H9 (cell line): ENCODE data around the gene APLF. TPM values are rescaled to one million over a fixed set of nuclear protein-coding genes. Genes with fewer than 3 reads are reported as not detected.

Experiments
- DNase-seq: peaks from one replicate; pipeline ENCODE4 v3.0.0-alpha.2; 2017
- H2AFZ ChIP-seq: one replicate; pipeline ENCODE4 v1.6.1; 2013; ENCODE audit warnings: mild to moderate bottlenecking, low read length, control low read depth, moderate library complexity
- H2AK5ac ChIP-seq: 2 replicates; pipeline ENCODE4 v1.6.1; 2013; ENCODE audit warnings: low read length, control low read depth, mixed read lengths; ENCODE audit not compliant: insufficient read length
- H2BK120ac ChIP-seq: one replicate; pipeline ENCODE4 v1.6.1; 2013; ENCODE audit warnings: low read depth, mild to moderate bottlenecking, low read length, control low read depth, inconsistent platforms; ENCODE audit not compliant: poor library complexity, severe bottlenecking
- H2BK12ac ChIP-seq: 2 replicates; pipeline ENCODE4 v1.6.1; 2013; ENCODE audit warnings: low read length, control low read depth, mixed read lengths, low read depth; ENCODE audit not compliant: insufficient read length
- H2BK15ac ChIP-seq: 2 replicates; pipeline ENCODE4 v1.6.1; 2013; ENCODE audit warnings: low read depth, low read length, control low read depth
- H2BK20ac ChIP-seq: one replicate; pipeline ENCODE4 v1.6.1; 2013; ENCODE audit warnings: low read depth, mild to moderate bottlenecking, low read length, control low read depth, inconsistent platforms; ENCODE audit not compliant: poor library complexity, severe bottlenecking
- H2BK5ac ChIP-seq: 2 replicates; pipeline ENCODE4 v1.6.1; 2013; ENCODE audit warnings: low read length, control low read depth, mixed read lengths; ENCODE audit not compliant: insufficient read length
- H3K14ac ChIP-seq: 2 replicates; pipeline ENCODE4 v1.6.1; 2013; ENCODE audit warnings: low read length, control low read depth; ENCODE audit not compliant: insufficient read depth
- H3K18ac ChIP-seq: 2 replicates; pipeline ENCODE4 v1.6.1; 2013; ENCODE audit warnings: low read depth, mild to moderate bottlenecking, mixed read lengths, low read length, control low read depth; ENCODE audit not compliant: insufficient read length
- H3K23ac ChIP-seq: 2 replicates; pipeline ENCODE4 v1.6.1; 2013; ENCODE audit warnings: low read length, control low read depth, mixed read lengths, low read depth; ENCODE audit not compliant: insufficient read length
- H3K23me2 ChIP-seq: 2 replicates; pipeline ENCODE4 v1.6.1; 2013; ENCODE audit warnings: low read depth, mild to moderate bottlenecking, mixed read lengths, low read length, control low read depth; ENCODE audit not compliant: insufficient read length, poor library complexity, severe bottlenecking
- H3K27ac ChIP-seq: 2 replicates; pipeline ENCODE4 v1.5.1; 2013; ENCODE audit warnings: low read length, control low read depth, mixed read lengths, low read depth; ENCODE audit not compliant: insufficient read length
- H3K27me3 ChIP-seq: 2 replicates; pipeline ENCODE4 v1.6.1; 2013; ENCODE audit warnings: low read length, control low read depth, inconsistent platforms; ENCODE audit not compliant: insufficient read depth
- H3K4ac ChIP-seq: 2 replicates; pipeline ENCODE4 v1.6.1; 2013; ENCODE audit warnings: low read depth, mild to moderate bottlenecking, control low read depth, inconsistent platforms, low read length, moderate library complexity
- H3K4me1 ChIP-seq: 2 replicates; pipeline ENCODE4 v1.6.1; 2013; ENCODE audit warnings: low read length, control low read depth, inconsistent platforms; ENCODE audit not compliant: insufficient read depth
- H3K4me2 ChIP-seq: 2 replicates; pipeline ENCODE4 v1.6.1; 2013; ENCODE audit warnings: low read length, control low read depth, mixed read lengths; ENCODE audit not compliant: insufficient read length, insufficient read depth
- H3K56ac ChIP-seq: 2 replicates; pipeline ENCODE4 v1.6.1; 2013; ENCODE audit warnings: low read depth, mild to moderate bottlenecking, mixed read lengths, low read length, control low read depth; ENCODE audit not compliant: insufficient read length
- H3K79me1 ChIP-seq: 2 replicates; pipeline ENCODE4 v1.6.1; 2013; ENCODE audit warnings: low read depth, mild to moderate bottlenecking, moderate library complexity, low read length, control low read depth, inconsistent platforms; ENCODE audit not compliant: insufficient read depth, poor library complexity, severe bottlenecking
- H3K79me2 ChIP-seq: 2 replicates; pipeline ENCODE4 v1.6.1; 2013; ENCODE audit warnings: low read length, control low read depth, inconsistent platforms; ENCODE audit not compliant: insufficient read depth
- H3K9ac ChIP-seq: 2 replicates; pipeline ENCODE4 v1.6.1; 2013; ENCODE audit warnings: low read length, control low read depth, mixed read lengths; ENCODE audit not compliant: insufficient read length; ENCODE audit errors: extremely low read depth
- H3K9me3 ChIP-seq: one replicate; pipeline ENCODE4 v1.6.1; 2013; ENCODE audit warnings: low read depth, low read length, inconsistent platforms; ENCODE audit not compliant: control insufficient read depth
- H3T11ph ChIP-seq: one replicate; pipeline ENCODE4 v1.6.1; 2013; ENCODE audit warnings: mild to moderate bottlenecking, low read length, control low read depth, inconsistent platforms
- H4K20me1 ChIP-seq: one replicate; pipeline ENCODE4 v1.6.1; 2013; ENCODE audit not compliant: control insufficient read depth, insufficient read length, insufficient read depth
- H4K5ac ChIP-seq: 2 replicates; pipeline ENCODE4 v1.6.1; 2013; ENCODE audit warnings: low read depth, mild to moderate bottlenecking, mixed read lengths, low read length, control low read depth; ENCODE audit not compliant: insufficient read length
- H4K8ac ChIP-seq: replicated peaks from 2 replicates; pipeline ENCODE4 v1.6.1; 2013; ENCODE audit warnings: low read length, control low read depth, mixed read lengths, low read depth; ENCODE audit not compliant: insufficient read length
- H4K91ac ChIP-seq: 2 replicates; pipeline ENCODE4 v1.6.1; 2013; ENCODE audit warnings: low read depth, mild to moderate bottlenecking, moderate library complexity, mixed read lengths, low read length, control low read depth; ENCODE audit not compliant: insufficient read length
- H3K27ac Mint-ChIP-seq, 3 experiments: 2 replicates in 2 of 3; 3 replicates in 1 of 3; pipeline ENCODE4 v1.8.0; 2020 to 2021; ENCODE audit warnings: mixed read lengths in 3 of 3, mild to moderate bottlenecking in 1 of 3, moderate library complexity in 1 of 3
- H3K27me3 Mint-ChIP-seq: 2 replicates; pipeline ENCODE4 v1.8.0; 2021; ENCODE audit warnings: low read depth, mild to moderate bottlenecking, moderate library complexity, mixed read lengths
- H3K36me3 Mint-ChIP-seq, 3 experiments: 2 replicates in 2 of 3; 3 replicates in 1 of 3; pipeline ENCODE4 v1.8.0; 2020 to 2021; ENCODE audit warnings: low read depth in 3 of 3, mixed read lengths in 3 of 3; ENCODE audit not compliant: insufficient read depth in 1 of 3
- H3K4me1 Mint-ChIP-seq, 2 experiments: 2 replicates each; pipeline ENCODE4 v1.8.0; 2020; ENCODE audit warnings: mixed read lengths in 2 of 2
- H3K4me3 Mint-ChIP-seq, 2 experiments: 2 replicates in 1 of 2; 3 replicates in 1 of 2; pipeline ENCODE4 v1.8.0; 2020 to 2021; ENCODE audit warnings: mild to moderate bottlenecking in 2 of 2, mixed read lengths in 2 of 2, moderate library complexity in 1 of 2
- H3K9me3 Mint-ChIP-seq, 2 experiments: 2 replicates in 1 of 2; 3 replicates in 1 of 2; pipeline ENCODE4 v1.8.0; 2020; ENCODE audit warnings: mild to moderate bottlenecking in 2 of 2, mixed read lengths in 2 of 2, moderate library complexity in 1 of 2
- WGBS: extraction: QIAGEN DNeasy Blood & Tissue Kit; methylation state at CpG from one replicate; pipeline ENCODE4 v1.1.7; 2013; ENCODE audit warnings: missing lambda C conversion rate, low lambda C conversion rate, mixed read lengths; ENCODE audit not compliant: insufficient read length; ENCODE audit errors: extremely low coverage; 5-methylcytosine and 5-hydroxymethylcytosine counted together
- total RNA-seq: library from RNA; stranded (reverse); gene quantifications from 2 replicates; pipeline ENCODE4 v1.2.1, GENCODE V29; 2021
- TF ChIP-seq, protein P1 (sequence below): fragments of 200-600 bp; sonication (generic); conservative IDR thresholded peaks from 3 replicates; pipeline ENCODE4 v1.8.0; 2021; ENCODE audit warnings: antibody characterized with exemption, mild to moderate bottlenecking

Gene APLF
- total RNA-seq, 1 experiment from 2014 or later = 3.7 TPM

DNA sequence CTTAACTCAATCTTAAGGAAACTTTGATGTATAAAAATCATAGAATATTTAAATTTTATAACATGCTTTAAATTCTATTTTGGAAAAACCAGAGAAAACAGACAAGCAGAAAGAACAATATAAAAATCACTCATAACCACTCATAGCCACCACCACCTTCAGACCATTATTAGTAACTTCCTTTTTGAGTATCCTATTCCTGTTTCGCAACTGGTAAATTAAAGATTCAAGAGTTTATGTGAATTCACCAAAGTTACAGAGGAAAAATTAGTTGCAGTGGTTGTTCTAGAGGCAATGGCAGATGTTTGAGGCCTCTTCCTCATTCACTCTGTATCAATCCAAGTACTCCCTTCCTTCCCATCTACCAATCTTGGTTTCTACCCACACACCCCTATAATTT, 126.7 kb downstream of the APLF start:
- H3K27ac ChIP-seq = no peak overlapping the region
- Mint-ChIP-seq H3K4me3 (no peak overlapping the region), H3K36me3 (no peaks in the 10 kb centered on the region; a peak in 1 of 7 replicates), H3K27me3 (peaks cover 1% of the 10 kb centered on the region; the same call in 1 of the 2 replicates), H3K27ac (no peak overlapping the region), H3K9me3 (peaks cover under 1 to 3% of the 10 kb centered on the region in 2 experiments; a peak in 3 of 5 replicates), H3K4me1 (no peaks in the 10 kb centered on the region)
- no peak overlapping the region for H3K23ac ChIP-seq
- no peak overlapping the region for H3K14ac ChIP-seq
- H3K18ac ChIP-seq = no peak overlapping the region
- H3K27me3 ChIP-seq = no peaks in the 10 kb centered on the region
- no CpG with 5 or more reads among the region's 1 CpG for WGBS
- no peak overlapping the region for H3K4ac ChIP-seq
- no peak for DNase-seq
- H3K79me2 ChIP-seq = no peaks in the 10 kb centered on the region
- H2BK12ac ChIP-seq = no peak overlapping the region
- no peak overlapping the region for H3K9ac ChIP-seq
- H4K8ac ChIP-seq = no peak overlapping the region
- no peak overlapping the region for H2AFZ ChIP-seq
- no peaks in the 10 kb centered on the region for H4K20me1 ChIP-seq
- H3K4me1 ChIP-seq = no peaks in the 10 kb centered on the region; the same call in 1 of the 2 replicates
- H3K9me3 ChIP-seq = no peaks in the 10 kb centered on the region
- no peak overlapping the region for H2BK120ac ChIP-seq
- H4K5ac ChIP-seq = no peak overlapping the region
- H4K91ac ChIP-seq = no peak overlapping the region
- no peak overlapping the region for H2BK5ac ChIP-seq
- TF ChIP-seq, protein P1, sequence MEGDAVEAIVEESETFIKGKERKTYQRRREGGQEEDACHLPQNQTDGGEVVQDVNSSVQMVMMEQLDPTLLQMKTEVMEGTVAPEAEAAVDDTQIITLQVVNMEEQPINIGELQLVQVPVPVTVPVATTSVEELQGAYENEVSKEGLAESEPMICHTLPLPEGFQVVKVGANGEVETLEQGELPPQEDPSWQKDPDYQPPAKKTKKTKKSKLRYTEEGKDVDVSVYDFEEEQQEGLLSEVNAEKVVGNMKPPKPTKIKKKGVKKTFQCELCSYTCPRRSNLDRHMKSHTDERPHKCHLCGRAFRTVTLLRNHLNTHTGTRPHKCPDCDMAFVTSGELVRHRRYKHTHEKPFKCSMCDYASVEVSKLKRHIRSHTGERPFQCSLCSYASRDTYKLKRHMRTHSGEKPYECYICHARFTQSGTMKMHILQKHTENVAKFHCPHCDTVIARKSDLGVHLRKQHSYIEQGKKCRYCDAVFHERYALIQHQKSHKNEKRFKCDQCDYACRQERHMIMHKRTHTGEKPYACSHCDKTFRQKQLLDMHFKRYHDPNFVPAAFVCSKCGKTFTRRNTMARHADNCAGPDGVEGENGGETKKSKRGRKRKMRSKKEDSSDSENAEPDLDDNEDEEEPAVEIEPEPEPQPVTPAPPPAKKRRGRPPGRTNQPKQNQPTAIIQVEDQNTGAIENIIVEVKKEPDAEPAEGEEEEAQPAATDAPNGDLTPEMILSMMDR = no peak
- H3K56ac ChIP-seq = no peak overlapping the region
- no peaks in the 10 kb centered on the region for H3K79me1 ChIP-seq
- no peaks in the 10 kb centered on the region for H3K23me2 ChIP-seq
- H3K4me2 ChIP-seq = no peak overlapping the region
- no peak overlapping the region for H3T11ph ChIP-seq
- no peak overlapping the region for H2BK20ac ChIP-seq
- H2AK5ac ChIP-seq = no peak overlapping the region
- no peak overlapping the region for H2BK15ac ChIP-seq
